Mesenchymal stem cell (in vitro differentiated cells and primary cell): Measurements from ENCODE around the gene PLXNA1.

ENCODE experiments used
- DNase-seq: peaks from one replicate; pipeline ENCODE4 v3.0.0-alpha.2; 2013
- H2AFZ ChIP-seq: one replicate; pipeline ENCODE4 v1.6.1; 2013; ENCODE audit warnings: low read depth, mild to moderate bottlenecking, control low read depth, inconsistent platforms, low read length, moderate library complexity
- H2AK5ac ChIP-seq: 2 replicates; pipeline ENCODE4 v1.6.1; 2013; ENCODE audit warnings: low read length, moderate library complexity, mild to moderate bottlenecking, inconsistent platforms; ENCODE audit not compliant: severe bottlenecking
- H2BK120ac ChIP-seq: one replicate; pipeline ENCODE4 v1.6.1; 2013; ENCODE audit warnings: low read depth, mild to moderate bottlenecking, inconsistent platforms, low read length, moderate library complexity
- H2BK12ac ChIP-seq, 2 experiments: one replicate each; pipeline ENCODE4 v1.6.1; 2013; ENCODE audit warnings: inconsistent platforms in 2 of 2, low read length in 2 of 2, mild to moderate bottlenecking in 2 of 2, moderate library complexity in 2 of 2, control low read depth in 1 of 2
- H2BK15ac ChIP-seq: one replicate; pipeline ENCODE4 v1.6.1; 2013; ENCODE audit warnings: mild to moderate bottlenecking, low read depth, inconsistent platforms; ENCODE audit not compliant: poor library complexity, severe bottlenecking
- H2BK5ac ChIP-seq: 2 replicates; pipeline ENCODE4 v1.6.1; 2013; ENCODE audit warnings: low read depth, mild to moderate bottlenecking, low read length, control low read depth, inconsistent platforms; ENCODE audit not compliant: poor library complexity, severe bottlenecking
- H3K14ac ChIP-seq, 2 experiments: one replicate each; pipeline ENCODE4 v1.6.1; 2013; ENCODE audit warnings: inconsistent platforms in 2 of 2, low read length in 2 of 2, control low read depth in 1 of 2, mild to moderate bottlenecking in 1 of 2, moderate library complexity in 1 of 2
- H3K18ac ChIP-seq, 2 experiments: one replicate each; pipeline ENCODE4 v1.6.1; 2013; ENCODE audit warnings: inconsistent platforms in 2 of 2, low read length in 2 of 2, control low read depth in 1 of 2, low read depth in 1 of 2, mild to moderate bottlenecking in 1 of 2
- H3K23ac ChIP-seq, 2 experiments: one replicate each; pipeline ENCODE4 v1.6.1; 2013; ENCODE audit warnings: inconsistent platforms in 2 of 2, low read length in 2 of 2, mild to moderate bottlenecking in 2 of 2, moderate library complexity in 2 of 2, control low read depth in 1 of 2
- H3K27ac ChIP-seq: 2 replicates; pipeline ENCODE4 v1.5.1; 2013; ENCODE audit warnings: mild to moderate bottlenecking, moderate library complexity, low read length, control low read depth, inconsistent platforms; ENCODE audit not compliant: poor library complexity, severe bottlenecking
- H3K27me3 ChIP-seq, 2 experiments: 2 replicates each; pipeline versions ENCODE4 v1.6.1 to v1.7.0; 2013; ENCODE audit warnings: low read length in 2 of 2, mild to moderate bottlenecking in 2 of 2, moderate library complexity in 2 of 2, control low read depth in 1 of 2, inconsistent platforms in 1 of 2; ENCODE audit not compliant: control insufficient read depth in 1 of 2, insufficient read depth in 1 of 2
- H3K36me3 ChIP-seq, 2 experiments: 2 replicates each; pipeline versions ENCODE4 v1.6.1 to v1.7.0; 2013; ENCODE audit warnings: low read length in 2 of 2, control low read depth in 1 of 2, inconsistent platforms in 1 of 2, low read depth in 1 of 2, mild to moderate bottlenecking in 1 of 2; ENCODE audit not compliant: insufficient read depth in 2 of 2, control insufficient read depth in 1 of 2
- H3K4ac ChIP-seq, 2 experiments: one replicate each; pipeline ENCODE4 v1.6.1; 2013; ENCODE audit warnings: inconsistent platforms in 2 of 2, low read length in 2 of 2, mild to moderate bottlenecking in 2 of 2, moderate library complexity in 2 of 2, control low read depth in 1 of 2, low read depth in 1 of 2
- H3K4me1 ChIP-seq: 2 replicates; pipeline ENCODE4 v1.6.1; 2013; ENCODE audit warnings: low read depth, low read length, control low read depth; ENCODE audit not compliant: control insufficient read depth, insufficient read depth
- H3K4me2 ChIP-seq: 2 replicates; pipeline ENCODE4 v1.6.1; 2013; ENCODE audit warnings: low read length, mild to moderate bottlenecking, inconsistent platforms; ENCODE audit not compliant: poor library complexity, severe bottlenecking
- H3K4me3 ChIP-seq, 2 experiments: 2 replicates each; pipeline versions ENCODE4 v1.5.1 to v1.7.0; 2013; ENCODE audit warnings: low read length in 2 of 2, mild to moderate bottlenecking in 2 of 2, control low read depth in 1 of 2, low read depth in 1 of 2; ENCODE audit not compliant: insufficient read depth in 1 of 2
- H3K79me1 ChIP-seq: replicated peaks from 2 replicates; pipeline ENCODE4 v1.6.1; 2013; ENCODE audit warnings: mild to moderate bottlenecking, control low read depth, low read length, inconsistent platforms; ENCODE audit not compliant: poor library complexity, severe bottlenecking
- H3K9ac ChIP-seq: 2 replicates; pipeline ENCODE4 v1.7.0; 2013; ENCODE audit warnings: mild to moderate bottlenecking, low read length, moderate library complexity
- H3K9me3 ChIP-seq: 2 replicates; pipeline ENCODE4 v1.7.0; 2013; ENCODE audit warnings: mild to moderate bottlenecking, low read length; ENCODE audit not compliant: control insufficient read depth
- H4K8ac ChIP-seq: one replicate; pipeline ENCODE4 v1.6.1; 2013; ENCODE audit warnings: inconsistent platforms, mild to moderate bottlenecking, low read length, moderate library complexity
- H4K91ac ChIP-seq: one replicate; pipeline ENCODE4 v1.6.1; 2013; ENCODE audit warnings: mild to moderate bottlenecking, low read length, inconsistent platforms
- WGBS: methylation state at CpG from one replicate; pipeline ENCODE4 v1.1.7; 2013; ENCODE audit warnings: mixed read lengths; 5-methylcytosine and 5-hydroxymethylcytosine counted together

The PLXNA1 gene

DNA sequence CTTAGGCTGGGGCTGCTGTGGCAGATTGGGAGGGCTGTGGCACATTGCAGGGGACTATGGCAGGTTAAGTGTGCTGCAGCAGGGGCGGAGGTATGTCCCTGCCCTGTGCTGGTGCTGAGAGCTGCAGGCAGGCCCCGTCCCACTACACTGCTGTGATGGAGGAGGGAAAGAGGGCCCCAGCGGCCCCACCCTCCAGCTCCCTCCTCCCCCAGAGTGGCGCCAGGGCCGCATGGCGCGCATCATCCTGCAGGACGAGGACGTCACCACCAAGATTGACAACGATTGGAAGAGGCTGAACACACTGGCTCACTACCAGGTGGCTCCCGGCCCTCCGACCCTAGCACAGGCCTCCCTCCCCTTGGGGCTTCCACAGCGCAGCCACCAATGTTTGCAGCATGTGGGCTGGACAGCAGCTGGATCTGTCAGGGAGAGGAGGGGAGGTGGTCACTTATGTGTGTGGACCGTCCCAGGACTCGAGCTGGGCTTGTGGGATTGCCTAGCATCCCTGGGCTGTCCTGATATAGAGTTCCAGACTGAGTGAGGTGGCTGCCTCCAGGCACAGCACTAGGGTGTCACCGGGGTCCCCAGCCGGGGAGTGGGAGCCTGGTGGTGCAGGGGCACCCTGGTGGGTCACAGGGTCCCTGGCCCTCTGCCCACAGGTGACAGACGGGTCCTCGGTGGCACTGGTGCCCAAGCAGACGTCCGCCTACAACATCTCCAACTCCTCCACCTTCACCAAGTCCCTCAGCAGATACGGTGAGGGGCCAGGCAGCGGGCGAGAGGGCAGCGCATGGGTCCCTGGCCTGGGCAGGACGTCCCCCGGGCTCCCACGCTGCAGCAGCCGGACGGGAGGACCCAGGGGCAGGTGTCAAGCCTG, 46.1 kb downstream of the PLXNA1 start:
- no peak for DNase-seq
- Histone ChIP-seq H3K4me1 (peaks cover 3% of the 10 kb centered on the region), H4K91ac (no peak overlapping the region), H3K18ac (no peak overlapping the region), H3K27me3 (no peaks in the 10 kb centered on the region), H2BK15ac (no peak overlapping the region), H3K23ac (no peak overlapping the region), H4K8ac (no peak overlapping the region), H3K4me2 (no peak overlapping the region), H2AFZ (no peak overlapping the region), H3K36me3 (peaks cover 91 to 100% of the 10 kb centered on the region in 2 experiments), H3K14ac (no peak overlapping the region), H2BK5ac (no peak overlapping the region), H2AK5ac (no peak overlapping the region), H3K4ac (no peak overlapping the region), H3K9me3 (no peaks in the 10 kb centered on the region), H3K4me3 (no peak overlapping the region), H3K27ac (no peak overlapping the region), H2BK12ac (no peak overlapping the region), H3K9ac (no peak overlapping the region), H3K79me1 (peaks cover 19% of the 10 kb centered on the region), H2BK120ac (no peak overlapping the region)
- 98% methylated on average over 27 of the region's 30 CpGs for WGBS

DNA sequence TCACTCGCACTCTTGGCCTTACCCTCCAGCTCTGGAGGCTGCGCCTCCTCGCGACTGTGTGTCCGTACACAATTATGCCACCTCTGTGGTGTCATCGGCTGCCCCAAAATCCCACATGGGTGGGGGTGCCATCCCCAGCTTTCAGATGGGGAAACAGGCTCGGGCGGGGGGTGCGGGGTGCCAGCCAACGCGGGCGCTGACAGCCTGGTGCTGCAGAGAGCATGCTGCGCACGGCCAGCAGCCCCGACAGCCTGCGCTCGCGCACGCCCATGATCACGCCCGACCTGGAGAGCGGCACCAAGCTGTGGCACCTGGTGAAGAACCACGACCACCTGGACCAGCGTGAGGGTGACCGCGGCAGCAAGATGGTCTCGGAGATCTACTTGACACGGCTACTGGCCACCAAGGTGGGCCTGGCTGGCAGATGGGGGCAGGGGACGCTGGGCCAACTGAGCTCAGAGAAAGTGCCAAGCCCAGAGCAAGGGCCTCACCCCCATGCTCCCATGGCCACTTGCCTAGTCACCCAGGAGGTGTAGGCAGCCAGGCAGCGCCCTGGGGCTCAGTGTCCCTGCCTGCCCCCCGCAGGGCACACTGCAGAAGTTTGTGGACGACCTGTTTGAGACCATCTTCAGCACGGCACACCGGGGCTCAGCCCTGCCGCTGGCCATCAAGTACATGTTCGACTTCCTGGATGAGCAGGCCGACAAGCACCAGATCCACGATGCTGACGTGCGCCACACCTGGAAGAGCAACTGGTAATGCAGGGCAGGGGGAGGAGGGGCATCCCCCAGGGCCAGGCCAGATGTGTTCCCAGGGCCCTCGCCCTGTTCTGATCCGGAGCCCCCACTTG, 47.0 kb downstream of the PLXNA1 start:
- WGBS = 97% methylated on average over 42 of the region's 42 CpGs
- Histone ChIP-seq H2AFZ (no peak overlapping the region), H2BK12ac (no peak overlapping the region), H3K18ac (no peak overlapping the region), H4K8ac (no peak overlapping the region), H2BK5ac (no peak overlapping the region), H3K4me3 (no peak overlapping the region), H3K79me1 (peaks cover 19% of the 10 kb centered on the region), H3K9ac (no peak overlapping the region), H3K27me3 (no peaks in the 10 kb centered on the region), H3K4ac (no peak overlapping the region), H3K14ac (no peak overlapping the region), H2BK120ac (no peak overlapping the region), H3K23ac (no peak overlapping the region), H3K4me2 (no peak overlapping the region), H3K36me3 (peaks cover 91 to 100% of the 10 kb centered on the region in 2 experiments), H3K9me3 (no peaks in the 10 kb centered on the region), H4K91ac (no peak overlapping the region), H3K27ac (no peak overlapping the region), H2AK5ac (no peak overlapping the region), H3K4me1 (peaks cover 8% of the 10 kb centered on the region), H2BK15ac (no peak overlapping the region)
- DNase-seq = no peak

DNA sequence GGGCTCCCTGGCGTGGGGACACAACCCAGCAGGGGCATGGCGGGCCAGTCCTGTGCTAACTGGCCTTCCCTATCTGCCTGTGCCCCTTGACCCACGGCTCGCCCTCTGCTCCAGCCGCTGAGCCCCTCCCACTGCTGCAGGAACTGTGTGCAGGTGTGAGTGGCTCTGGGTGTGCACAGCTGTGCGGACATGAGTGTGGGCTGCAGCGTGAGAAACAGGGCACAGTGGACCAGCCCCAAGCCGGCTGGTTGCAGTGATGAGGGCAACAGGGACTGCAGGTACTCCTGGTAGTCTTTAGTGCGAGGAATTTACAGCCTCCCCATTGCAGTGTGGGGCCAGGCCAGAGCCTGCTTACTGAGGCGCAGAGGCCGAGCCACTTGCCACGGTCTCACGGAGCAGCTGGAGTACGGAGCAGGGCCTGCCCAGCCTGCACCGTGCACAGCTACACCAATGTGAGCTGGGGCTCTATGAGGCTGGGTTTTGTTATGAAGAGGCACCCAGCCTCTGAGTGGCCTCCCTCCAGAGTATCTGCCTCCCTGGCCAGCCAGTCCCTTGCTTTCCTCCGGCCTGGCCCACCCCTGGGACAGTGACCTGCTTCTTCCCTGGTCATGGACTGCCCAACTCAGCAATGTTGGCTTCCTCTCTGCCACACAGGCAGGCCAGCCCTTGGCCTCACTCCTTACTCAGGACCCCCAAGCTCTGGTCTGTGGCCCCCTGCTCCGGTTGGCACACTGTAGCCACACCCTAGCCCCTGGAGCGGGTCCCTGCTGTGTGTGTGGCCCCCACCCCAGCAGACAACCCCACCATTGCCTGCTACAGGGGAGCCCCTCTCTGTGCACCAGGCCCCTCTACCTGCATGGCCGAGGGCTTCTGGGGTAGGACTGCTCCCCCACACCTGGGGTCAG, 47.8 kb downstream of the PLXNA1 start:
- Histone ChIP-seq H3K36me3 (peaks cover 91 to 92% of the 10 kb centered on the region in 2 experiments), H3K27me3 (no peaks in the 10 kb centered on the region), H3K23ac (no peak overlapping the region), H3K4ac (no peak overlapping the region), H2BK120ac (no peak overlapping the region), H2AK5ac (no peak overlapping the region), H2BK5ac (no peak overlapping the region), H3K4me2 (no peak overlapping the region), H3K4me1 (peaks cover 14% of the 10 kb centered on the region), H3K79me1 (peaks cover 19% of the 10 kb centered on the region), H3K9me3 (no peaks in the 10 kb centered on the region), H3K27ac (no peak overlapping the region), H2BK12ac (no peak overlapping the region), H3K4me3 (no peak overlapping the region), H4K8ac (no peak overlapping the region), H2AFZ (no peak overlapping the region), H4K91ac (no peak overlapping the region), H3K18ac (no peak overlapping the region), H3K14ac (no peak overlapping the region), H2BK15ac (no peak overlapping the region), H3K9ac (no peak overlapping the region)
- WGBS = 98% methylated on average over 19 of the region's 19 CpGs
- no peak for DNase-seq
